Measurements from ENCODE around the gene DDIAS.
"Not testable (repeated sequence)": the region's sequence is repeated elsewhere in the genome, so short reads cannot be mapped to it uniquely, and the experiment has no call there.

Gene DDIAS

GRCh38 chr11:82927264-82927880, 25.8 kb downstream of the DDIAS start:
- peak; percentile 48 for DNase-seq

- DNase-seq, result no peak
Measured at GRCh38 chr11:82929121-82929520, 27.6 kb downstream of the DDIAS start.

DNA sequence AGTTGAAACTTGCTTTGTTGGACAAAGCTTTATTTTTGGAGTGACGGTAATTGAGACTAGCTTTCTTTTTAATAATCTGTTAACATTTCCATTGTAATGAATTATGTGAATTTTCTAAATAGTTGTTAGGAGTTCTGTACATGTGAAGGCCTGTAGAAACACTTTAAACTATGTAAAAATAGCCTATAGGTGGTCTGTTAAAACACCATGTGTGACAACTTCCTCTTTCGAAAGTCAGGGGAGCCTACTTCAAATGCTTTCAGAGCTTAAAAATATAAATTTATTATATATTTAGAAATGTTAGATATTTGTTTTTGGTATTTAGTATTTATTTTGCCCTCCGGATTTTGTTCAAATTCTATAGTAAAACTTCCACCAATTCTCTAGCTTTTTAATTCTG, 28.7 kb downstream of the DDIAS start:
- DNase-seq, result no peak

DNA sequence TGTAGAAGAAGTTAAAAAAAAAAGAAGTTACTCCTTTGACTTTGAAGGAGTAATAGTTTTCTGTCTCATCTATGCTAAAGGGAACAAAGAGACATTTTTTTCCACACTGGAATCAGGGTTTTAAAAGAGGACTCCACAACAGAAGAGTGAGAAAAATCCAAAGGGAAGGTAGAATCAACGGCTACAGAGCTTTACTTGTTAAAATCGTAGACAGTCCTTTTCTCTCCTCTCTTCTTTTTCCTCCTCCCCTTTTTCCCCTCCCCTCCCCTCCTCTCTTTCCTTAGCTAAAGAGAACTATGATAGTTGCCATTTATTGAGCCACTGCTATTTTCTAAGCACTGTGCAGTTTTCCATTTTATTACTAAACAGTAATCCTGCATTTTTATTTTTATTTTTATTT, 29.2 kb downstream of the DDIAS start:
- DNase-seq, result no peak

- DNase-seq, result no peak
Measured at GRCh38 chr11:82932564-82932963, 31.0 kb downstream of the DDIAS start.

GRCh38 chr11:82936261-82936660, 34.7 kb downstream of the DDIAS start:
- DNase-seq, result no peak

GRCh38 chr11:82937554-82937953, 36.0 kb downstream of the DDIAS start:
- no peak for DNase-seq

DNA sequence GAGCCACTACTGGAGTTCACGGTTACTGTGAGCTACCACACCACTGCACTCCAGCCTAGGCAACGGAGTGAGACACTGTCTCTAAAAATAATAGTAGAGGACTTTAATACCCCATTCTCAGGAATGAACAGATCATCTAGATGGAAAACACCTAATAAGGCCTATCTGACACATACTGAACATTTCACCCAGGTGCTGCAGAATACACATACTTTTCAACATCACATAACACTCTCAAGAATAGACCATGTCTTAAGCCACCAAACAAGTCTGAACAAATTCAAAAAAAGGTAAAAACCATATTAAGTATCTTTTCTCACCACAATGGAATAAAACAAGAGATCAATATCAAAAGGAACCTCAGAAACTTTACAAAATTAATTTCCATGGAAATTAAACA, 37.9 kb downstream of the DDIAS start:
- no peak for DNase-seq

DNA sequence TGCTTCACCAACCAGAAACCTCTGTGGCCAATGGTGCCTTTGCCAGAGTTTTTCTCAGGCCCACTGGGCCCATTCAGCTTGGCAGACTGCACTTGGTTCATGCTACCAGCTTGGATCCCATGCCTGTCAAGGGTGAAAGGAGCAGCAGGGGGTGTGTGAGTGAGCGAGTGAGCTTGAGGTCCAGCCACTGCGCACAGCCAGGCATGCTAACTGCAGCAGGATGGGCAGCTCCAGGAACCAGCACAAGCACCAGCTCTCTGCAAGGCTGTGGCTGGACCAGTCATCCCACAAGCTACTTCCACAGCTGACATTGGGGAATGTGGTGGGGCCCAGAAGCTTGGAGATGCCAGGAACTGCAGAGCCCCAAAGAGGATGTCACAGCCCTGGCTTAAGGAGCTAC, 40.8 kb downstream of the DDIAS start:
- DNase-seq, result no peak

- DNase-seq, result not testable (repeated sequence)
Measured at GRCh38 chr11:82943430-82943829, 41.9 kb downstream of the DDIAS start.

- DNase-seq, result no peak
Measured at GRCh38 chr11:82944198-82944597, 42.7 kb downstream of the DDIAS start.

DNA sequence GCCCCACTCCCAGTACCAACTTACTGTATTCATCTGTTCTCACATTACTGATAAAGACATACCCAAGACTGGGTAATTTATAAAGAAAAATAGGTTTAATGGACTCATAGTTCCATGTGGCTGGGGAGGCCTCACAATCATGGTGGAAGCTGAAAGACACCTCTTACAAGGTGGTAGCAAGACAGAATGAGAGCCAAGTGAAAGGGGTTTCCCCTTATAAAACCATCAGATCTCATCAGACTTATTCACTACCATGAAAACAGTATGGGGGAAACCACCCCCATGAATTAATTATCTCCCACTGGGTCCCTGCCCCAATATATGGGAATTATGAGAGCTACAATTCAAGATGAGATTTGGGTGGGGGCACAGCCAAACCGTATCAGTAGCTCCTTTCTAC, 43.5 kb downstream of the DDIAS start:
- not testable (repeated sequence) for DNase-seq

- DNase-seq, result no peak
Measured at GRCh38 chr11:82945682-82946081, 44.1 kb downstream of the DDIAS start.

DNA sequence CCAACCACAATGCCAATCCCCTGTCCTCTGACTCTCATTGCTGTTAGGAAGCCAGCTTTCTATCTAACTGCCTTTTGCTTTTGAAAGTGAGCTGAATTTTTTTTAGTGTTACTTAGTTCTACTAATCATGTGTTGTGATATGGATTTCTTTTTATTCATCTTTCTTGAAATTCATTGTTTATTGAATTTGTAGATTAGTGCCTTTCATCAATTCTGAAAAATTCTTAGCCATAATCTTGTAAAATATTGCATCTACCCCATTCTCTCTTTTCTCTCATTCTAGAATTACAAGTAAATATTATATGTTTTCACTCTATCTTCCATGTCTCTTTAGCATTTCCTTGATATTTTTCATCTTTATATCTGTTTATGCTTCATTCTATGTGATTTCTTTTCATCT, 47.8 kb downstream of the DDIAS start:
- no peak for DNase-seq

GRCh38 chr11:82950502-82950901, 49.0 kb downstream of the DDIAS start:
- not testable (repeated sequence) for DNase-seq

DNA sequence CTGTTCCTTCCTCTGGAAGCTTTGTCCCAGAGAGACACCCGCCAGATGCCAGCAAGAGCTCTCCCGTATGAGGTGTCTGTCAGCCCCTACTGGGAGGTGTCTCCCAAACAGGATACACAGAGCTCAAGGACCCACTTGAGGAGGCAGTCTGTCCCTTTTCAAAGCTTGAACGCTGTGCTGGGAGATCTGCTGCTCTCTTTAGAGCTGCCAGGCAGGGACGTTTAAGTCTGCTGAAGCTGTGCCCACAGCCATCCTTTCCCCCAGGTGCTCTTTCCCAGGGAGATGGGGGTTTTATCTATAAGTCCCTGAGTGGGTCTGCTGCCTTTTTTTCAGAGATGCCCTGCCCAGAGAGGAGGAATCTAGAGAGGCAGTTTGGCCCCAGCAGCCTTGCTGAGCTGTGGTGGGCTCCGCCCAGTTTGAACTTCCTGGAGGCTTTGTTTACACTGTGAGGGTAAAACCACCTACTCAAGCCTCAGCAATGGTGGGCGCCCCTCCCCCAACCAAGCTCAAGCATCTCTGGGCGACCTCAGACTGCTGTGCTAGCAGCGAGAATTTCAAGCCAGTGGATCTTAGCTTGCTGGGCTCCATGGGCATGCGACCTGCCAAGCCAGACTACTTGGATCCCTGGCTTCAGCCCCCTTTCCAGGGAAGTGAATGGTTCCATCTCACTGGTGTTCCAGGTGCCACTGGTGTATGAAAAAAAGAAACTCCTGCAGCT, 54.4 kb downstream of the DDIAS start:
- not testable (repeated sequence) for DNase-seq

- DNase-seq, result no peak
Measured at GRCh38 chr11:82959987-82960778, 58.6 kb downstream of the DDIAS start.

- no peak for DNase-seq
Measured at GRCh38 chr11:82960779-82961143, 59.2 kb downstream of the DDIAS start.

DNA sequence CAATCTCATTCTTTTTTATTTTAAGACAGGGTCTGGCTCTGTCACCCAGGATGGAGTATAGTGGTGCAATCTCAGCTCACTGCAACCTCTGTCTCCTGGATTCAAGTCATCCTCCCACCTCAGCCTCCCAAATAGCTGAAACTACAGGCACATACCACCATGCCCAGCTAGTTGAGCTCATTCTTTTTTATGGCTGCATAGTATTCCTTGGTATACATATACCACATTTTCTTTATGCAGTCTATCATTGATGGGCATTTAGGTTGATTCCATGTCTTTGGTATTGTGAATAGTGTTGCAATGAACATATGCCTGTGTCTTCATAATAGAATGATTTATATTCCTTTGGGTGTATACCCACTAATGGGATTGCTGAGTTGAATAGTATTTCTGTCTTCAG, 60.5 kb downstream of the DDIAS start:
- DNase-seq, result not testable (repeated sequence)

DNA sequence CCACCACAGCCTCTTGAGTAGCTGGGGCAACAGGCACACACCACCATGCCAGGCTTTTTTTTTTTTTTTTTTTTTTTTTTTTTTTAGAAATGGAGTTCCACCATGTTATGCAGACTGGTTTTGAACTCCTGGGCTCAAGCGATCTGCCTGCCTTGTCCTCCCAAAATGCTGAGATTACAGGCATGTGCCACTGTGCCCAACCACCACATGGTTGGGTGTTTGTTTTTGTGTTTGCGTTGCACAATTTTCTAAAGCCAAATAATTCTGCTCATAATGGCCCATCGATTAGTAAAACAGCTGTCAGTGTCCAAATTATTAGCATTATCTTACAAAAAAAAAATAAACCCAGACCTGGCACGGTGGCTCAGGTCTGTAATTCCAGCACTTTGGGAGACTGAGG, 65.8 kb downstream of the DDIAS start:
- DNase-seq, result no peak

- no peak for DNase-seq
Measured at GRCh38 chr11:82969811-82970210, 68.3 kb downstream of the DDIAS start.

DNA sequence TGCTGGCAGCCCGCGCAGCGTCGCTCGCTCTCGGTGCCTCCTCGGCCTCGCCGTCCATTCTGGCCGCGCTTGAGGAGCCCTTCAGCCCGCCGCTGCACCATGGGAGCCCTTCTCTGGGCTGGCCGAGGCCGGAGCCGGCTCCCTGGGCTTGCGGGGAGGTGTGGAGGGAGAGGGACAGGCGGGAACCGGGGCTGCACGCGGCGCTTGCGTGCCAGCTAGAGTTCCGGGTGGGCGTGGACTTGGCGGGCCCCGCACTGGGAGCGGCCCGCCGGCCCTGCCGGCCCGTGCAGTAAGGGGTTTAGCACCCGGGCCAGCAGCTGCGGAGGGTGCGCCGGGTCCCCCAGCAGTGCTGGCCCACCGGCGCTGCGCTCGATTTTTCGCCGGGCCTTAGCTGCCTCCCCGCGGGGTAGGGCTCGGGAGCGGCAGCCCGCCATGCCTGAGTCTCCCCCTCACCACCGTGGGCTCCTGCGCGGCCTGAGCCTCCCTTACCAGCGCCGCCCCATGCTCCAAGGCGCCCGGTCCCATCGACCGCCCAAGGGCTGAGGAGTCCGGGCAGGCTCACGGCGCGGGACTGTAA, 69.1 kb downstream of the DDIAS start:
- not testable (repeated sequence) for DNase-seq

DNA sequence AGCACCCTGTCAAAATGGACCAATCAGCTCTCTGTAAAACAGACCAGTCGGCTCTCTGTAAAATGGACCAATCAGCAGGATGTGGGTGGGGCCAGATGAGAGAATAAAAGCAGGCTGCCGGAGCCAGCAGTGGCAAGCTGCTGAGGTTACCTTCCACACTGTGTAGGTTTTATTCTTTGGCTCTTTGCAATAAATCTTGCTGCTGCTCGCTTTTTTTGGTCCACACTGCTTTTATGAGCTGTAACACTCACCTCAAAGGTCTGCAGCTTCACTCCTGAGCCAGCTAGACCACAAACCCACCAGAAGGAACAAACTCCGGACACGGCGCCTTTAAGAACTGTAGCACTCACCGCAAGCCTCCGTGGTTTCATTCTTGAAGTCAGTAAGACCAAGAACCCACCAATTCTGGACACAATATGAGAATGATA, 70.0 kb downstream of the DDIAS start:
- DNase-seq, result not testable (repeated sequence)

DNA sequence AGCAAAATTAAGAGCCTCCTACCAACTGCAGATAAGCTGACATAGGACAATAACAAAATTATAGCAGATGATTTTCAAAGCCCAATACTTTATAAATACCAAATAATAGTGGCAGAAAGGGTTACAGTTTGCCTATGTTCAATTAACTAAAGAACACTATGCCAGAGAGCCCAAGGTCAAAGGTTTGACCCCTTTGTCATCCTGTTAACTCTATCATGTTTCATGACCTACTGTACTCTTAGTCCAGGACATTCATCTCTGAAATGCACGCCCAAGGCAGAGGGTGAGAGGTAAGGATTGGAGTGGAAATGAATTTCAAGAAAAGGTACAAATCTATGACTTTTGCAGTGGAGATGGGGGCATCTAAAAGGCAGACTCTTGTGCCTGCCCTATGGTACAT, 70.6 kb downstream of the DDIAS start:
- no peak for DNase-seq
